Epithelial cell of proximal tubule (primary cell): ENCODE data around the gene RRP9. TPM values are rescaled to one million over a fixed set of nuclear protein-coding genes. Genes with fewer than 3 reads are reported as not detected.

Experiments
- DNase-seq: peaks from one replicate; pipeline ENCODE4 v3.0.0-alpha.2; 2011; ENCODE audit warnings: low read depth
- H3K4me3 ChIP-seq: 2 replicates; pipeline ENCODE4 v1.5.1; 2011; ENCODE audit warnings: low read depth, mild to moderate bottlenecking, low read length
- total RNA-seq: library from RNA; depleted of rRNA; stranded (reverse); fragments of >200 nt; gene quantifications from 2 replicates; pipeline ENCODE4 v1.2.3, GENCODE V29; 2015
- TF ChIP-seq, protein P1 (sequence below): conservative IDR thresholded peaks from 2 replicates; pipeline ENCODE4 v1.5.1; 2012; ENCODE audit warnings: low read depth, mild to moderate bottlenecking, low read length

RRP9 gene
- total RNA-seq, 1 donor from 2014 or later: 28.0 TPM

DNA sequence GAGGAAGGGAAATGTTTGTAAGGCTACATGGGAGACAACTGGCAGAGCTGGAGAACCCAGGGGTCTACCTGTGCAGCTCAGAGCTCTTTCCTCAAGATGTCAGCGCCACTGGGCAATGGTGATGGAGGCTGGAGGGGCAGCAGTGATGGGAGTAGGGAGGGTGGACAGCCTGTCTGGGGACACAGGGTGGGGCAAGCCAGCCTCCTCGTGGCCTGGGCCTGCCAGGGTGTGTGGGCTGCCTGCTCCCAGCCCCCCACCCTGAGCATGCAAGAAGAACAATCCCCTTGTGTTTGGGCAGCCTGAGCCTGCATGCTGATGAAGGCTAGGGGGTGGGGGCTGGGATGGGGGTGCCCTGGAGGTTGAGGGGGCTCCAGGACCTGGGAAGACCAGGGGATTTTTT, 24.3 kb upstream of the RRP9 start:
- H3K4me3 ChIP-seq: no peak overlapping the region
- TF ChIP-seq, protein P1, sequence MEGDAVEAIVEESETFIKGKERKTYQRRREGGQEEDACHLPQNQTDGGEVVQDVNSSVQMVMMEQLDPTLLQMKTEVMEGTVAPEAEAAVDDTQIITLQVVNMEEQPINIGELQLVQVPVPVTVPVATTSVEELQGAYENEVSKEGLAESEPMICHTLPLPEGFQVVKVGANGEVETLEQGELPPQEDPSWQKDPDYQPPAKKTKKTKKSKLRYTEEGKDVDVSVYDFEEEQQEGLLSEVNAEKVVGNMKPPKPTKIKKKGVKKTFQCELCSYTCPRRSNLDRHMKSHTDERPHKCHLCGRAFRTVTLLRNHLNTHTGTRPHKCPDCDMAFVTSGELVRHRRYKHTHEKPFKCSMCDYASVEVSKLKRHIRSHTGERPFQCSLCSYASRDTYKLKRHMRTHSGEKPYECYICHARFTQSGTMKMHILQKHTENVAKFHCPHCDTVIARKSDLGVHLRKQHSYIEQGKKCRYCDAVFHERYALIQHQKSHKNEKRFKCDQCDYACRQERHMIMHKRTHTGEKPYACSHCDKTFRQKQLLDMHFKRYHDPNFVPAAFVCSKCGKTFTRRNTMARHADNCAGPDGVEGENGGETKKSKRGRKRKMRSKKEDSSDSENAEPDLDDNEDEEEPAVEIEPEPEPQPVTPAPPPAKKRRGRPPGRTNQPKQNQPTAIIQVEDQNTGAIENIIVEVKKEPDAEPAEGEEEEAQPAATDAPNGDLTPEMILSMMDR: no peak

GRCh38 chr3:51964521-51964920, 22.8 kb upstream of the RRP9 start:
- TF ChIP-seq, protein P1: no peak
- no peak for DNase-seq
- H3K4me3 ChIP-seq: no peak overlapping the region

More for the DNA sequence above, 24.3 kb upstream of the RRP9 start:
- no peak for DNase-seq

GRCh38 chr3:51963951-51964451, 22.3 kb upstream of the RRP9 start:
- TF ChIP-seq, protein P1: no peak
- DNase-seq: no peak
- no peak overlapping the region for H3K4me3 ChIP-seq

- no peak overlapping the region for H3K4me3 ChIP-seq
- TF ChIP-seq, protein P1: no peak
- DNase-seq: no peak
These were observed 21.3 kb upstream of the RRP9 start for GRCh38 chr3:51962854-51963530.

DNA sequence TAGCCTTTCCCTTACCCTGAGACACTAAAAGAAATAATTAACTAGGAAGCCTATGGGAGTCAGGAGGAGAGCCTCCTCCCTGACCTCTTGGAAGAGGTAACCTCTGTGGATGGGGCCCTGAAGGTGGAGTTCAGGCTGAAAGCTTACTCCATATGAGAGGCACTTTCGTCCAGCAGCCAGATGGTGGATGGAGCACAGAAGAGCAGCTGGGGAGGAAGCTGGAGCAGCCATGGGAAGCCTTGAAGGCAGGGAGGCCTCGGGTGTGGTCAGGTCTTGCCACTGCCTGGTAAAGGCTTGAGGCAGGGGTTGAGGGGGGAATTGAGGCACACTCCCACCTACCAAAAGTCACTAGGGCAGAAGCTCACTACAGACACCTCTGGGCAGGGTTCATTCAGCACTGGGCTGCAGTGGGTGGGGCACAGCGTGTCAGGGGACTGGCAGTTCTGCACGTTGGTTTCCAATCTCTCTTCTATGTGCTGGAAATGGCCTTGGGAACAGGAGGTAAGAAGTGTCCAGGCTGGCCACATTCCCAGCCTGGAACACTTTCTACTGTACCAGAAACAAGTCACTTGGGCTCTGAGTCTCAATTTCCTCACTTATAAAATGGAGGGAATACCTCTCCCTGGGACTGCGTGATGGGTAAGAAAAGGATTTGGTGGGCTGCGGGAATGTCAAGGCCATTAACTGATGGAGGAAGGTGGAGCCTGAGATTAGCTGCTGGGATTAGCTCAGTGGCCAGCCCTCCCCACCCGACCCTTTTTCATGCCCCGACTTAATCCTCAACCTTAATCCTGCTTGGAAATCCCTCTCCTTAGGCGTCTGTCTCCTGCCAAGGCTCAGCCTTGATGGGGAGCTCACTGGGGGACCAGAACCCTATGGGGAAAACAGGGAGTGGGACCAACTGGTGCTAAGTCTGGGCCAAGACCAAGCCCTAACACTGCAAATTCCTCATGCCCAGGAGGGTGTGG, 20.2 kb upstream of the RRP9 start:
- no peak overlapping the region for H3K4me3 ChIP-seq
- TF ChIP-seq, protein P1: no peak

GRCh38 chr3:51961011-51961410, 19.3 kb upstream of the RRP9 start:
- DNase-seq: no peak
- no peak overlapping the region for H3K4me3 ChIP-seq
- TF ChIP-seq, protein P1: no peak

More for the DNA sequence above, 20.2 kb upstream of the RRP9 start:
- DNase-seq: no peak
